SK-N-SH (cell line): ENCODE data around the gene GAS7.

Experiments
- MXI1 ChIP-seq: IDR thresholded peaks from 2 replicates; pipeline ENCODE4 v1.6.1; 2012; ENCODE audit warnings: mild to moderate bottlenecking, low read depth, low read length, improper control_type of control experiment
- TF ChIP-seq, protein P1 (sequence below): IDR thresholded peaks from 2 replicates; pipeline ENCODE4 v1.4.0; 2012; ENCODE audit warnings: low read depth

DNA sequence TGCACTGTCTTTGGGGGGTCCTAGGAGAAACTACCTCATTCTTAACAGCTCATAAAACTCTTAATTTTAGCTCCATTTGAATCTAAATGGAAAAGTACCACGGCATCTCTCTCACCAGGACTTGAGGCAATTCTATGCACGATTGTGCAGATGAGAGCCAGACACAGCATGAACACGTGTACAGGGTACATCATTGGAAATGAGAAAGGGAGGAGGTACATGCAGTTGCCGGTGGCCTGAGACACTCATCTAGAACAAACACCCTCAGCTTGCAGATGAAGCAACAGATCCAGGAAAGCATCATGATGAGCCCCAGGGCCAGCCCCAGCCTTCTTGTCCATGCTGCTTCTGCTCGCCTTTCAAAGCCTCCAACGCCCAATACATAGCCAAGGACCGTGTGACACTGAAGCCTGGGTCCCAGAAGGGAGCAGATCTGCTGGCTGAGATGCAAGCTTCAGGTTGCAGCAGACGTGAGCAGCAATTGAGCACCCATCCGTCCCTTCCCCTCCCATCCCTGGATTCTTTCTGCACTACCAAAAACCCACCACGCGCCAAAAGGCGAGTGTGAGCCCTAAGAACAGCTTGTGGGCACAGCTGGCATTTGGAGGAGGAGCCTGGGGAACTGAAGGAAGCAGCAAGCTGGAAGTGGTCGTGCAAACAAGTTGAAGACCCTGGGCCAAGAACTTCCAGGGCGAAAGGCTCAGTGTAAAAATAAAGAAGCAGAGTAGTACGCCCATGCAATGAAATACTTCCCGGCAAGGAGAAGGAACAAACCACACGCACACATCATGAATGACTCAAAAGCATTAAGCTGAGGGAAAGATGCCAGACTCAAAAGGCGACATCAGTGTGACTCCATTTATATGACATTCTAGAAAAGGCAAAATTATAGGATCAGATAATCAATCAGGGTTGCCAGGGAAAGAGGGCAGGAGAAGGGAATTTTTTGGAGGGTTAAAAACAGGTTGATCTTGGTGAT is 286.0 kb downstream of the GAS7 start:
- TF ChIP-seq, protein P1, sequence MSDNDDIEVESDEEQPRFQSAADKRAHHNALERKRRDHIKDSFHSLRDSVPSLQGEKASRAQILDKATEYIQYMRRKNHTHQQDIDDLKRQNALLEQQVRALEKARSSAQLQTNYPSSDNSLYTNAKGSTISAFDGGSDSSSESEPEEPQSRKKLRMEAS: no peak
- no peak for TF ChIP-seq MXI1
